T-cell (primary cell): Measurements from ENCODE around the gene GDF7. TPM values are rescaled to one million over a fixed set of nuclear protein-coding genes. Genes with fewer than 3 reads are reported as not detected.

ENCODE experiments used
- ATAC-seq, 4 experiments: fragments of 200-7000 bp in 3 of 4; fragments of 150-1000 bp in 1 of 4; cut with Tn5 transposase; replicated peaks in 1 of 4; 1 replicate in 3 of 4; 2 replicates in 1 of 4; pipeline ENCODE4 v1.10.0; 2021; ENCODE audit warnings: moderate library complexity in 3 of 4, mild to moderate bottlenecking in 2 of 4, moderate number of reproducible peaks in 1 of 4
- CTCF ChIA-PET, 2 donors: fragments of 300-600 bp; sonication (Branson Sonifier 250); formaldehyde crosslinking; loops; one replicate each; lab custom pipeline; 2022; ENCODE audit warnings: antibody characterized with exemption in 2 of 2; lab: Charles Lee
- POLR2A ChIA-PET, 2 donors: fragments of 300-600 bp; sonication (Branson Sonifier 250); formaldehyde crosslinking; loops; one replicate each; lab custom pipeline; 2022; ENCODE audit warnings: antibody characterized with exemption in 2 of 2; lab: Charles Lee
- DNase-seq, 35 experiments: peaks; one replicate each; pipeline versions ENCODE4 v3.0.0 to v3.0.0-alpha.2; 2013 to 2023
- H3K27ac ChIP-seq: one replicate; pipeline ENCODE4 v1.5.1; 2013; ENCODE audit warnings: low read length
- H3K27me3 ChIP-seq, 2 experiments: replicated peaks in 1 of 2; 1 replicate in 1 of 2; 2 replicates in 1 of 2; pipeline versions ENCODE4 v1.6.1 to v1.7.0; 2013; ENCODE audit warnings: low read length in 1 of 2, mixed read lengths in 1 of 2; ENCODE audit not compliant: control insufficient read depth in 2 of 2, insufficient read depth in 2 of 2; ENCODE audit errors: extremely low read depth in 1 of 2
- H3K36me3 ChIP-seq, 2 donors: 1 replicate in 1 of 2; 2 replicates in 1 of 2; pipeline versions ENCODE4 v1.6.1 to v1.7.0; 2013; ENCODE audit warnings: low read length in 1 of 2; ENCODE audit not compliant: control insufficient read depth in 2 of 2, insufficient read depth in 1 of 2; ENCODE audit errors: extremely low read depth in 1 of 2
- H3K4me1 ChIP-seq, 2 experiments: 1 replicate in 1 of 2; 2 replicates in 1 of 2; pipeline versions ENCODE4 v1.6.1 to v1.7.0; 2013; ENCODE audit warnings: low read length in 2 of 2, mixed read lengths in 1 of 2; ENCODE audit not compliant: insufficient read depth in 2 of 2, control insufficient read depth in 1 of 2; ENCODE audit errors: extremely low read depth in 1 of 2
- H3K4me3 ChIP-seq, 2 donors: 1 replicate in 1 of 2; 2 replicates in 1 of 2; pipeline versions ENCODE4 v1.5.1 to v1.7.0; 2013; ENCODE audit warnings: mild to moderate bottlenecking in 2 of 2, low read length in 1 of 2, moderate library complexity in 1 of 2; ENCODE audit not compliant: control insufficient read depth in 1 of 2; ENCODE audit errors: extremely low read depth in 1 of 2
- H3K9me3 ChIP-seq: 2 replicates; pipeline ENCODE4 v1.7.0; 2013
- H3K27ac Mint-ChIP-seq, 2 donors: one replicate each; pipeline ENCODE4 v1.8.0; 2020 to 2021; ENCODE audit warnings: mild to moderate bottlenecking in 2 of 2, mixed read lengths in 2 of 2
- H3K27me3 Mint-ChIP-seq, 2 donors: one replicate each; pipeline ENCODE4 v1.8.0; 2021 to 2022; ENCODE audit warnings: mixed read lengths in 2 of 2
- H3K36me3 Mint-ChIP-seq: one replicate; pipeline ENCODE4 v1.8.0; 2021; ENCODE audit warnings: mixed read lengths
- H3K4me1 Mint-ChIP-seq, 3 donors: one replicate each; pipeline ENCODE4 v1.8.0; 2020 to 2022; ENCODE audit warnings: mixed read lengths in 3 of 3, mild to moderate bottlenecking in 1 of 3
- H3K4me3 Mint-ChIP-seq, 3 donors: one replicate each; pipeline ENCODE4 v1.8.0; 2020 to 2022; ENCODE audit warnings: mild to moderate bottlenecking in 3 of 3, mixed read lengths in 3 of 3, moderate library complexity in 3 of 3
- H3K9me3 Mint-ChIP-seq, 3 donors: one replicate each; pipeline ENCODE4 v1.8.0; 2020 to 2022; ENCODE audit warnings: mixed read lengths in 3 of 3
- WGBS: methylation state at CpG from one replicate; pipeline ENCODE4 v1.1.5; 2013; ENCODE audit warnings: missing lambda C conversion rate; ENCODE audit not compliant: insufficient coverage; 5-methylcytosine and 5-hydroxymethylcytosine counted together
- total RNA-seq, 35 experiments: library from RNA in 6 of 35; stranded (reverse) in 6 of 35; fragments of 120-200 nt in 1 of 35; gene quantifications; one replicate each; pipeline versions ENCODE4 v1.2.1 to v1.2.4 and lab custom pipeline; 2013 to 2026

Gene GDF7
- total RNA-seq, 5 donors from 2014 or later (not counting 1 experiment from before 2014, with no cell fraction given) = 0.10 to 0.51 (median 0.16) TPM

GRCh38 chr2:20633001-20633400, 33.9 kb upstream of the GDF7 start:
- Histone ChIP-seq H3K27me3 (no peaks in the 10 kb centered on the region), H3K9me3 (no peaks in the 10 kb centered on the region), H3K36me3 (peaks cover 13 to 33% of the 10 kb centered on the region in 2 donors), H3K4me3 (no peak overlapping the region), H3K4me1 (no peaks in the 10 kb centered on the region), H3K27ac (no peak overlapping the region)
- Mint-ChIP-seq H3K36me3 (peaks cover 39% of the 10 kb centered on the region), H3K27ac (no peak overlapping the region), H3K27me3 (no peaks in the 10 kb centered on the region), H3K4me3 (no peak overlapping the region), H3K4me1 (no peaks in the 10 kb centered on the region), H3K9me3 (no peaks in the 10 kb centered on the region)
- CTCF ChIA-PET = no interaction called here
- 100% methylated on average over 1 of the region's 4 CpGs for WGBS
- POLR2A ChIA-PET = no interaction called here
- DNase-seq = no peak
- no peak for ATAC-seq

- ATAC-seq (no peak), DNase-seq (no peak)
- H3K27me3 Mint-ChIP-seq = no peaks in the 10 kb centered on the region
- no peaks in the 10 kb centered on the region for H3K9me3 ChIP-seq
- H3K36me3 Mint-ChIP-seq = peaks cover 33% of the 10 kb centered on the region
- CTCF ChIA-PET = interaction anchor here in 1 of 2 donors (0.5 to 0.7 kb wide), 2 partner anchors 395 to 433 kb away, joined by 3 to 8 read pairs; no protein-coding TSS in a partner anchor
- no peak overlapping the region for H3K27ac Mint-ChIP-seq
- H3K4me3 Mint-ChIP-seq = no peak overlapping the region
- H3K36me3 ChIP-seq = peaks cover 13 to 41% of the 10 kb centered on the region in 2 donors
- 86% methylated on average over 17 of the region's 18 CpGs for WGBS
- no peak overlapping the region for H3K27ac ChIP-seq
- no peak overlapping the region for H3K4me3 ChIP-seq
- POLR2A ChIA-PET = no interaction called here
- no peaks in the 10 kb centered on the region for H3K4me1 Mint-ChIP-seq
- H3K27me3 ChIP-seq = no peaks in the 10 kb centered on the region
- no peaks in the 10 kb centered on the region for H3K4me1 ChIP-seq
- no peaks in the 10 kb centered on the region for H3K9me3 Mint-ChIP-seq
Observed at GRCh38 chr2:20633794-20634506, 33.0 kb upstream of the GDF7 start.

GRCh38 chr2:20634507-20635112, 32.3 kb upstream of the GDF7 start:
- Mint-ChIP-seq H3K4me3 (no peak overlapping the region), H3K4me1 (no peaks in the 10 kb centered on the region), H3K27me3 (no peaks in the 10 kb centered on the region), H3K9me3 (no peaks in the 10 kb centered on the region), H3K27ac (no peak overlapping the region), H3K36me3 (peaks cover 36% of the 10 kb centered on the region)
- Histone ChIP-seq H3K36me3 (peaks cover 14 to 46% of the 10 kb centered on the region in 2 donors), H3K27ac (no peak overlapping the region), H3K4me3 (no peak overlapping the region), H3K4me1 (no peaks in the 10 kb centered on the region), H3K9me3 (no peaks in the 10 kb centered on the region), H3K27me3 (no peaks in the 10 kb centered on the region)
- WGBS = 100% methylated on average over 4 of the region's 9 CpGs
- ATAC-seq (no peak), DNase-seq (no peak)
- ChIA-PET POLR2A (no interaction called here), CTCF (interaction anchor here in 1 of 2 donors (0.5 to 0.7 kb wide), 2 partner anchors 396 to 433 kb away, joined by 3 to 8 read pairs; no protein-coding TSS in a partner anchor)

- Histone ChIP-seq H3K36me3 (peaks cover 18 to 51% of the 10 kb centered on the region in 2 donors), H3K27me3 (no peaks in the 10 kb centered on the region), H3K4me1 (no peaks in the 10 kb centered on the region), H3K9me3 (no peaks in the 10 kb centered on the region), H3K27ac (no peak overlapping the region), H3K4me3 (no peak overlapping the region)
- Mint-ChIP-seq H3K9me3 (no peaks in the 10 kb centered on the region), H3K36me3 (peaks cover 36% of the 10 kb centered on the region), H3K27ac (no peak overlapping the region), H3K4me3 (no peak overlapping the region), H3K27me3 (no peaks in the 10 kb centered on the region), H3K4me1 (no peaks in the 10 kb centered on the region)
- ATAC-seq (no peak), DNase-seq (no peak)
- POLR2A ChIA-PET = no interaction called here
- no CpG with 5 or more reads among the region's 5 CpGs for WGBS
- CTCF ChIA-PET = no interaction called here
Observed at GRCh38 chr2:20635113-20635510, 31.8 kb upstream of the GDF7 start.

GRCh38 chr2:20635675-20636584, 31.0 kb upstream of the GDF7 start:
- no peak overlapping the region for H3K4me3 ChIP-seq
- ChIA-PET POLR2A (no interaction called here), CTCF (interaction anchor here in 1 of 2 donors (0.6 to 1.0 kb wide), 2 partner anchors 53 to 225 kb away, joined by 3 to 4 read pairs; no protein-coding TSS in a partner anchor)
- Mint-ChIP-seq H3K27ac (no peak overlapping the region), H3K9me3 (no peaks in the 10 kb centered on the region), H3K36me3 (peaks cover 37% of the 10 kb centered on the region), H3K4me1 (no peaks in the 10 kb centered on the region), H3K27me3 (no peaks in the 10 kb centered on the region), H3K4me3 (no peak overlapping the region)
- peak in 3 of 4 experiments; percentile 27 to 79 (median 46) for ATAC-seq
- H3K27ac ChIP-seq = no peak overlapping the region
- WGBS = 61% methylated on average over 24 of the region's 32 CpGs
- H3K9me3 ChIP-seq = no peaks in the 10 kb centered on the region
- H3K27me3 ChIP-seq = no peaks in the 10 kb centered on the region
- H3K4me1 ChIP-seq = no peaks in the 10 kb centered on the region
- DNase-seq = peak in 24 of 35 experiments; percentile 6 to 51 (median 26)
- peaks cover 19 to 45% of the 10 kb centered on the region in 2 donors for H3K36me3 ChIP-seq

GRCh38 chr2:20637147-20637546, 29.8 kb upstream of the GDF7 start:
- Mint-ChIP-seq H3K27ac (no peak overlapping the region), H3K4me3 (no peak overlapping the region), H3K4me1 (peaks cover 0 to 3% (median 0%) of the 10 kb centered on the region in 3 donors), H3K27me3 (no peaks in the 10 kb centered on the region), H3K36me3 (peaks cover 42% of the 10 kb centered on the region), H3K9me3 (no peaks in the 10 kb centered on the region)
- Histone ChIP-seq H3K27me3 (no peaks in the 10 kb centered on the region), H3K9me3 (no peaks in the 10 kb centered on the region), H3K36me3 (peaks cover 20 to 47% of the 10 kb centered on the region in 2 donors), H3K4me1 (peaks cover 0 to 2% of the 10 kb centered on the region in 2 experiments), H3K4me3 (no peak overlapping the region), H3K27ac (no peak overlapping the region)
- ChIA-PET CTCF (no interaction called here), POLR2A (no interaction called here)
- WGBS = 93% methylated on average over 6 of the region's 13 CpGs
- ATAC-seq = no peak
- no peak for DNase-seq
